GM21528 (cell line): ENCODE data around the gene RAPSN.

ENCODE experiments used
- ATAC-seq: cut with Tn5 transposase; IDR thresholded peaks from one replicate; pipeline ENCODE4 v1.9.1; 2021; ENCODE audit warnings: mild to moderate bottlenecking, moderate library complexity; ENCODE audit not compliant: unreplicated experiment, low FRiP score

RAPSN gene

DNA sequence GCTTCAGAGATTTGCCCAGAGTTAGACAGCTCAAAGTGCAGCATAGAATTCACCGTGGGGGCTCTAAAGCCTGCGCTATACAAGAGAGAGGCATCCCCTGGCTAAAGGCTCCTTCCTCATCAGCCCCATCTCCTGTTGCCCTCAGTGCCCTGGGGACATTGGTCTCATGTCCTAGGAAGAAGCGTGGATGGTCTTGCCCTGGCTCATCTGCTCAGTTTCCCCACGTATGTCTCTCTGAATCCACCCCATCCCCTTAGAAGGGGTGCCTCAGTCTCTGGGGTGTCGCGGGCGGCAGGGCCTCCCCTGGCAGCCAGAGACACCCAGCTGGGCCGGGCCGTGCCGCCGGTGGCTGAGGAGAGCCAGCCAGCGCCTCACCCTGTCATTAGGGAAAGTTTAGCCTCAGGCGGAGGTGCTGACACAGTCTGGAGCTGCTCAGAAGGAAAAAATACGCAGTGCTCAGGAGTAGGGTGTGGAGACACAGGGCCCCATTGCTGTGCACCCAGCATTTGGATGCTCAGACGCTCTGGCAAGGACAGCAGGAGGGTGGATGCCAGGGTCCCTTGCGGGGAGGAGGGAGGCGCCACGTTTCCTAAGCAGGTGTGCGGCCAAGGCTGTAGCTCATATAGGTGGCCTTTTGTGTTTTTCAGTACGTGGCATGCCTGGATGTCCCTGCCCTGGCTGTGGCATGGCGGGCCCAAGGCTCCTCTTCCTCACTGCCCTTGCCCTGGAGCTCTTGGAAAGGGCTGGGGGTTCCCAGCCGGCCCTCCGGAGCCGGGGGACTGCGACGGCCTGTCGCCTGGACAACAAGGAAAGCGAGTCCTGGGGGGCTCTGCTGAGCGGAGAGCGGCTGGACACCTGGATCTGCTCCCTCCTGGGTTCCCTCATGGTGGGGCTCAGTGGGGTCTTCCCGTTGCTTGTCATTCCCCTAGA lies 39.2 kb downstream of the RAPSN start:
- ATAC-seq: no peak

GRCh38 chr11:47408598-47409439 lies 40.1 kb downstream of the RAPSN start:
- peak; percentile 1 for ATAC-seq

DNA sequence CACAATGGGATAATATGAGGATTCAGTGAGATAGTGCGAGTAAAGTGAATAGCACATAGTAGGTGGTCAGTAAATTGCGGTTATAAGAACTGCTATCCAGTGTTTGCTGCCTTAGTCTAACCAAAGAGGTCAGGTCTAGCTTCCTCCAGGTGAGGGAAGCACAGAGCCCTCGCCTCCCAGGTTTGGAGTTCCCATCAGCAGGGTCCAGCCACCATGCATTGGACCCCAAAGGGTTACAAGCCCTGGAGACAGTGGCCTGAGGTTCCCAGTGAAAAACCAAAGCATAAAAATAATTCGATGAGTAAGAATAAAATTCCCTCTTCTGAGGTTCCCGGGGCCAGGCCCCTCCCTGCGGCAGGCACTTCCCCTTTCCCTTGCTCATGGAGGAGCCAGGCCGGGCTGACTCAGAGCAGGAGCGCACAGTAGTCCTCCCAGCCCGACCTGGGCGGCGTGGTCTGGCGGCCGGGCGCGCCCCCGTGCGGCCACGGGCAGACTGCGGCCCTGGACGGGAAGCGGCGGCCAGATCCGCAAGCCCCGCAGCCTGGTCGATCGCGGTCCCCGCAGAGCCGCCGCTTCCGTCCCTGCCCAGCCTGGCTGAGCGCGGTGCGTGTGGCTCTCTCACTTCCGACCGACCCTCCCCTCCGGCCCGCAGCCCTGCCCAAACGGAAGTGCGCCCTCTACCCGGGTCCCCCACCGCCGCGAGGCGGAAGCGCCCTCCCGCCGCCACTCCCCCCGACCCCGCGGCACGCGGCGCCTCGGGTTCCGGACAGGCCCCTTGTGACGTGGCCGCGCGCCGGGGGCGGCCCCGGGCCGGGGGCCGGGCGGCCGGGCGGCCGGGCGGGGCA lies 41.0 kb downstream of the RAPSN start, which contains the start of gene SLC39A13:
Gene SLC39A13, plus strand, starts transcription at position 845 of the 845 bp plus-strand sequence. CDS start 1,505 bp downstream, outside the sequence.
- peak; percentile 81 for ATAC-seq

GRCh38 chr11:47406896-47407745 lies 41.8 kb downstream of the RAPSN start:
- ATAC-seq: no peak

- no peak for ATAC-seq
Measured at GRCh38 chr11:47403571-47403970, 45.4 kb downstream of the RAPSN start.

- no peak for ATAC-seq
Measured at GRCh38 chr11:47403135-47403534, 45.8 kb downstream of the RAPSN start.

DNA sequence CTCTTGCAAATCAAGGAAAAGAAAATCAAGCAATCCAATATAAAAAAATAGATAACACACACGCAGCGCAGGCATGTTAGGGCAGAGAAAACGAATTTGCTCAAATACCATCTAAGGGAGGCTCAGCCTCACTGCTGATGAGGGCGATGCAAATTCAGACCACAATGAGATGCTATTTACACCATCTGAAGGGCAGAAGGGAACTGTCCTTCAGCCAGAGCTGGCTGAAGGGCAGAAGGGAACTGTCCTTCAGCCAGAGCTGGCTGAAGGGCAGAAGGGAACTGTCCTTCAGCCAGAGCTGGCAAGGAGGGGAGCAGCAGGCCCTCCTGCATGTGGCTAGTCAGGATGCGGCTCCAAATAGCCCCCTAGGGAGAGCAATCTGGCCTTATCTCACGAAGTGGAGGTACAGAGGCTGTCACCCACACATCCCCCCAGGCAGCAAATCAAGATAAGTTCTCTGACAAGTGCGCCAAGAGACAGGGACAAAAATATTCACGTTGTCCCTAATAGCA lies 48.1 kb downstream of the RAPSN start:
- ATAC-seq: peak; percentile 44

GRCh38 chr11:47399860-47400767 lies 48.8 kb downstream of the RAPSN start:
- peak; percentile 45 for ATAC-seq

DNA sequence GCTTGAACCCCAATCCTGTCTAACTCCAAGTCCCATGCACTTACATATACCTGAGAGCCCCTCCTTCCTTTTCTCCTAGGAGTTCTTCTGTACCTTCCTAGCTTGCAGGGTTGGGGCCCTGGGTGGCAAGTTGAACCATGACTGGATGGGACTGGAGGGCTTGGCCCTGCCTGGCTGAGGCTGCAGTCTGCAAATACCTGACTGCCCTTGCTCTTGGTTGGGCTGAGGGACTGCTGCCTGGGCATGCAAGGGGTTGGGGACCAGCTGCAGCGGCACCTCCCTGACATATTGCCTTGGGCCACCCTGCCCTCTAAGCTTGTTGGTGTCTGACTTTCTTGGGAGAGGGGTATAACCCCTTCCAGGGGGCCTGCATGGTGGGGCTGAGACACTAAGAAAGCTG lies 50.4 kb downstream of the RAPSN start:
- ATAC-seq: no peak

DNA sequence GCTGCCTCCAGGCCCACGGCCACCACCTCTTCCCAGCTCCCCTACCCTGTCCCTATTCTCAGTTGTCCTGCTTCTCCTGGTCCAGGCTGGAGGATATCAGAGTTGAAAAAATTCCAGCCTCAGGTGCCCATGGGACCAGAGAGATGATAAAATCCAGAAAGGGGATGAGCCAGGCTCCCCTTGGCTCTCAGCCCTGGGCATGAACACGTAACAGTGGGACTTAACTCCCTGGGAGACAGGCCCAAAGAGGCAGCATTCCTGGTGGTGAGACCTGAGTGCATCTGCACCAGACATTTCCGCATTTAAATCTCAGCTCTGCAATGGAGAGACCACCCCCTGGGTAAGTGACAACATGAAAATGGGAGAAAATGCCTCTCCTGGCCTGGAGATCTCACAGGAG lies 50.9 kb downstream of the RAPSN start:
- no peak for ATAC-seq

- ATAC-seq: no peak
Measured at GRCh38 chr11:47396049-47396320, 53.0 kb downstream of the RAPSN start.

- ATAC-seq: no peak
Measured at GRCh38 chr11:47395223-47396048, 53.5 kb downstream of the RAPSN start.

GRCh38 chr11:47394322-47395222 lies 54.4 kb downstream of the RAPSN start:
- no peak for ATAC-seq

DNA sequence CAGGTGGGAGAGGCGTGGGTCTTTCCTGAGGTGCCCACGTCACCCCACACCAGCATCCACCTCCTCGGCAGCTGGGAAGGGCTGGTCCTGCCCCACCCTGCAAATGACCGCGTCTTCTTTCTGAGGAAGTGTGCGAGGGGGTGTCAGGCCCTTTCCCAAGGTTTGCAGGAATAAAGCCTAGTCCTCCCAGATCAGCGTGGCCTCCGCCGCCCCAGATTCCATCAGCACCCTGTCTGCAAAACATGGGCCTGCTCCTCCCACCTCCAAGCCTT lies 55.0 kb downstream of the RAPSN start:
- ATAC-seq: no peak

DNA sequence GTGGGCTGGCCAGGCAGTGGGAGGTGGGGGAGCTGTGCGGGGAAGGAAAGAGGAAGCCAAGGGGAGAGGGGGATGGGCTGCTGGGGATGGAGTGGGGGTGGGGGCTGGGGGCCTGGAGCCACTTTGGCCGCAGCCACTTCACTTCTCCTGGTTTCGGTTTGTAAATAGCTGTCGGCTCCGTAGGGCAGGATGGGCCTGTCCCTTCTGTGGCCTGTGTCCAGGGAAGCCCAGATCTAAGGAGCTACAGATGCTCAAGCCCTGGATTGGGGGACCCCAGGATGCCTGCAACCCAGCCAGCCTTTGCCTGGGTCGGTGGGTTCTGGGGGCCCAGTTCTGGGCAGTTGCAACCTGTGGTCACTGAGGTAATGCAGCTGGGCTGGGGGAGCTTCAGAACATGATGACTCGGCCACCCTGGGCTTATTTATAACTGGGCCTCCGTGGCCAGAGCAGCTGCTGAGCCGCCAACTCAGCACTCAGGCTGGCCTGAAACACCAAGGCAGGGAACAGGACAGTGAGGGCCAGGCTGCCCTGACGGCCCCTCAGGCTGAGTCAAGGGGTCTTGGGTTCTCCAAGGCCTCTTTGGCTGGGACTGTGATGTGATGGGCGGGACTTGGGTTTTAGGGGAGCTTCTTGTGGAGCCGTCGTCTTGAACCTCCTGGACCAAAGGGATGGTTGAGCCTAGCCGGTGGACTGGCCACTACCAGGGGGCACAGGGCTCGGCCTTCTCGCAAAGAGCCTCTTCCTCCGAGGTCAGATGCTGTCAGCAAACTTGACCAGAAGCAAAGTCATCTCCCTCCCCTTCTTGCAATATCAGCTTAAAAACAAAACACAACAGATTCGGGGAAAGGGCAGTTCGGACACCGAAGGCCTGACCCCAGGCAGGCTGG lies 55.5 kb downstream of the RAPSN start:
- ATAC-seq: no peak
